Mesenteric fat pad (tissue), 1 donor: ENCODE measurements around the gene TRAF1. TPM values are rescaled to one million over a fixed set of nuclear protein-coding genes. Genes with fewer than 3 reads are reported as not detected.

Experiments
- DNase-seq: peaks from one replicate; pipeline ENCODE4 v3.0.0-alpha.2; 2020; ENCODE audit warnings: low spot score
- total RNA-seq: library from RNA; stranded (reverse); fragmentation: NEBNext Ultra II Directional; extraction: Animal tissue kit (Norgen Biotek cat#: 25700); gene quantifications from one replicate; pipeline ENCODE4 v1.2.1, GENCODE V29; 2021
- donor health status: DM: yes; HTN: yes; CAD: no.

TRAF1 gene
- total RNA-seq, 1 donor from 2014 or later = 1.6 TPM

DNA sequence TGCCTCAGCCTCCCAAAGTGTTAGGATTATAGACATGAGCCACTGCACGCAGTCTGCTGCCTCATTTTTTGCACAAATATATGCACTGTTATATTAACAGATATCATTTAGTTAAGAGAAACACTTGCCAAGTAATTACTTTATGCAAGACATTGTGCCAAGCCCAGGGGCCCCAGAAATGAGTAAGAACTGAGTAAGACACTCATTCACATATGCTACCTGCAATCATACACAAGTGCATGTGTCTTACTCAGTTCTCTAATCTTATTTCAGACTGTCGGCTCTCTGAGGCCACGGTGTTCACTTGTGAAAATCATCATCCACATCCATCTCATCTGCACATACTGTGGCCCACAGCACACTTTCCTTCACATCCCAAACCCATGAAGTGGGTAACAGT, 16.0 kb downstream of the TRAF1 start:
- DNase-seq = no peak

DNA sequence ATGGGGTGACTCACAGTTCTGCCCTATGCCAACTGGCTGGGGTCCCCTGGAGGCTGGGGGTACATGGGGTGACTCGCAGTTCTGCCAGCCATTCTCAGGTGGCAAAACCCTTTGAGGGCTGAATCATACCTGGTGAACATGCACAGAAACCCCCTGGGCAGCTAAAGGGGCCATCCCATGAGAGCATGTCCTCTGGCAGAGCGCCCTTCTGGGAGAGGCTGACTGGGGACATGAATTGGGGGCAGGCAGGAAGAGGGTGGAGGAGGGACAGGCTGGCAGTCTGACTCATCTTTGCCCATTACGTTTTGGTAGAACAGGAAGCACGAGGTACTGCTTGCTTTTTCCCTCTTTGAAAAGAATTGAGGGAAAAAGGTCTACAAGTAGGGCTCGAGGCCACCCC, 16.7 kb downstream of the TRAF1 start:
- DNase-seq = no peak

DNA sequence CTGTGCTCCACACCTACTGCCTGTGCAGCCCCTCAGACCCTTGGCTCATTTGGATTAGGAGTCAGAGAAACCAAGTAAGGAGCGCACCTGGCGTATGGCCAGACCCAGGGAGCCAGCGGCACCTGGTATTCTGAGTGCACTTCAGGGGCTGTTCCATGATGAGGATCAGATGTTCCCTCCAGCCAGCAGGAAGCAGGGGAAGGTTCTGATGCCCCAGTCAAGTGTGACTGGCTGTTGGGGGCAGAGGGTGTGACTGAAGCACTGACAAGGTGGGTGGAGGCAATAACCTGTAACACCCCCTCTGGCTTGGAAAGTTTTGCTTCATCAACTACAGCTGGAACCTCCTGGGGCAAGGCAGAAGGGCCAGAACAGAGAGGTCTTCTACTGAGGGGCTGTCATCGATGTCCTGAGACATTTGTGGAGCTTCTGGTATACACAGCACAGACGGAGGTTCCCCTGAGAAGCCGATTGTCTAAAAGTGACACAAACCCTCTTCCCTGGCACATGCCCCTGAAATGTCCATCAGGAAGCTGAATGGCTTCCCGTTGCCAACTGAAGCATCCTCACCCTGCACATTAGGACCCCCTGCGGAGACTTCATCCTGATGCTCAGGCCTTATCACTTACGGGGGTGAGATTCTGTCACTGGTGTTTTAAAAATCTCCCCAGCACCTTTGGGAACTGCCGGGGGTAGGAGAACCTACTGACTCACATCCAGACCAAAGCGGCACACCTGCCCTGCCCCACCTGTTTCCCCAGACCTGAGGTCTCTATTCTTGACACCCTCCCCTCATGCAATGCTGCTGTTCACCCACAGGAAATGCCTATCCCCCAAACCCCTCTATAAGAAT, 21.1 kb downstream of the TRAF1 start:
- no peak for DNase-seq

DNA sequence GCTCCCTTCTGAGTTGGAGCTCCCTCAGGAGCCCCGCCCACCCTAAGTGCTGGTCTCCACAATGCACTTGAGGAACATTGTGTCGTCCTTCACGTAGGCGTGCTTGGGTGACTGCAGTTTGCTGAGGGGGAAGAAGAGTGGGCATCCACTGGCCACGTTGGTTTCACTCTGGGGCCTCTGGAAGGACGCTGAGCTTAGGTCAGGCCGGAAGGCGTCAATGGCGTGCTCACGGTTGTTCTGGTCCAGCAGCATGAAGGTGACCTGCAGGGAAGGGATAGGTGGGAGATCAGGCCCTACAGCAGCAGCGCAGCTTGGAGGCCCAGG, 21.7 kb downstream of the TRAF1 start:
- DNase-seq = no peak

DNA sequence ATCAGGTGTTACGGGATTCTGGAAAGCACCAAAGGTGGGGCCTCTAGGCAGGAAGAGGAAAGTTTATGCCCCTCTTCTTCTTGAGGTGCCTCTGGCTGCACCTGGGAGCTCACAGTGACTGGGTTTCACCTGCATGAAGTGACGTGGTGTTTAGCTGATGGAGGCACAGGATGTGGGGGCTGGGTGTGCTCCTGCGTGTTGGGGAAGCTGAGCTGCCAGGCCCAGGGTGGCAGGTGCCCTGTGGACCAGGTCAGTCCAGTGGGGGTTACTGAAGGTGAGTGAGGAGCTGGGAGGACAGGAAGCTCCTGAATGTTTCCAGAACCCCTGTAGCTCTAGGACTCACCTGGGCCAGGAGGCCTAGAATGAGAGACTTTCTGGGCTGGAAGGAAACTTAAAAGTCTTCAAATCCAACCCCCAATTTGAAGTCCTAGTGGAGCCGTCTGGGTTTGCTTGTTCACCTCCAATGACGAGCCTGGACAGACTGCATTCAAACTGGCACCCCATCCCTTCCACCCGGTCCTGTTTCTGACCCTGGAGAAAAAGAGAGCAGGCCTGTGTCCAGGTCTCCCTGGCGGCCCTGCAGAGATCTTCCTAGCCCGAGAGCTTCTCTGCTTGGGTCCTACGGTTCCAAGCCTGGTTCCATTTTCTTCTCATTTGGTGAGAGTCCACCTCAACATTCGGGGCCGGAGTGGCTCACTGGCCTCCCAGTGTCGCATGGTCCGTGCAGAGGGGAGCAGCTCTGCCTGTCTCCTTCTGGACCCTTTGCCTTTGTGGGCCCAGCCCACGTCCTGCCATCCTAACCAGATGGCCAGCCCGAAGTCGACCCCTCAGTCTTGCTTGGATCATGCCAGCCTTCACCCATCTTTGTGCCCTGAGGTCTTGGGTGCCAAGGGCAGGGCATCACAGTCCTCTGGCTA, 22.3 kb downstream of the TRAF1 start:
- DNase-seq = no peak

DNA sequence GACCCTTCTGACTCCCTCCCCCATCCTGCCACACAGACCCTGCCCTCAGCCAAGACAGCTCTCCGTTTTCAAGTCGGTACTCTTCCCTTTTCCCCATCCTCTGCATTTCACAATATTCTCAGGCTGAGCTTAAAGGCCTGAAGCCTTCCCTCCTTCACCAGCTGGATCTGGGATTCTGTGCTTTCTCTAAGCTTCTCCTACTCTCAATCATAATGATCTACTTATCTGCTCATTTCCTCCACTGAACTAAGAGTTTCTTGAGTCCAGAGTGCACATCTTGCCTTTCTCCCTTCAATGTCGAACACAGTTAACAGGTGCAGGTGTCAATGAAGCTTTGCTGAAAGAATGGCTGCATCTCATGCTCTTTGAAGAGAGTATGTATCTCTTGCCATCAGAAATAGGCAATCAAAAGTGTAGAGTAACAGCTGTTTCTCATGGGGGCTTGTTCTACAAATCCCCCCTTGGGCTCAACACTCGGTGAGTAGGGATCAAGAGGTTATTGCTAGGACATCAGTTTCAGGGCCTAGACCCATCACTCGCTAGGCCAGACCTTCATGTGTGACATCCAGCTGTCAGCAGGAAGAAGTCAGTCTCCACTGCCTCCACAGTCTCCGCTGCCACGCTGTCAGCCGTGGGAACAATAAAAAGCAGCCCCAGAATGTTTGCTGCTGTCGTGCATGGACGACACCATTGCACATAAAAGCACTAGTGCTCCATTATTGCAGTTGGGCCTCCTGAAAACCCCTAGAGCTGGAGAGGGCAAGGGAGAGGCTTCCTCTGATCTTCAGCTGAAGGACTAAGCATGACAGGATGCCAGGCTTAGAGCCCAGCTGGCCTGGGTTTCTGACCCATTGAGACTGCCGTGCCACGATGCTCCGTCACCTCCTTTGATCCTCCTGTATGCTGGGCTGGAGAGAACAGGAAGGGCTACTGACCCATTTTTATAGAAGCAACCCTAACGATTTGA, 23.7 kb downstream of the TRAF1 start:
- DNase-seq = no peak

DNA sequence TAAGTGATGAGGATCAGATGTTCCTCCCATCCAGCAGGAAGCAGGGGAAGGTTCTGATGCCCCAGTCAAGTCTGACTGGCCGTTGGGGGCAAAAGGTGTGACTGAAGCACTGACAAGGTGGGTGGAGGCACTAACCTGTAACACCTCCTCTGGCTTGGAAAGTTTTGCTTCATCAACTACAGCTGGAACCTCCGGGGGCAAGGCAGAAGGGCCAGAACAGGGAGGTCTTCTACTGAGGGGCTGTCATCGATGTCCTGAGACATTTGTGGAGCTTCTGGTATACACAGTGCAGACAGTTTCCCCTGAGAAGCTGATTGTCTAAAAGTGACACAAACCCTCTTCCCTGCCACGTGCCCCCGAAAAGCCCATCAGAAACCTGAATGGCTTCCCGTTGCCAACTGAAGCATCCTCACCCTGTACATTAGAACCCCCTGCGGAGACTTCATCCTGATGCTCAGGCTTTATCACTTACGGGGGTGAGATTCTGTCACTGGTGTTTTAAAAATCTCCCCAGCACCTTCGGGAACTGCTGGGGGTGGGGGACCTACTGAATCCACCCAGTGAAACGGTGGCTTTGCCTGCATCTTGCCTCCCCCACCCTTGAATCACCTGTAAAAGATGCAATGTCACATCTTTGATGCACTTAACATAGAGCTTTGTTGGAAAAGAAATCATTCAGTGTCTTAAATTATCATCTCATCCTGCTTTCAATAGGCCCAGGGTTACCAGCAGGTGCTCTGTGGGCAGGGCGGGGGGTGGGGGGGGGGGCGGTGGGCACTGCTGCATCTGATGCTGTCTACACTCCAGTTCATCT, 24.6 kb downstream of the TRAF1 start:
- no peak for DNase-seq

DNA sequence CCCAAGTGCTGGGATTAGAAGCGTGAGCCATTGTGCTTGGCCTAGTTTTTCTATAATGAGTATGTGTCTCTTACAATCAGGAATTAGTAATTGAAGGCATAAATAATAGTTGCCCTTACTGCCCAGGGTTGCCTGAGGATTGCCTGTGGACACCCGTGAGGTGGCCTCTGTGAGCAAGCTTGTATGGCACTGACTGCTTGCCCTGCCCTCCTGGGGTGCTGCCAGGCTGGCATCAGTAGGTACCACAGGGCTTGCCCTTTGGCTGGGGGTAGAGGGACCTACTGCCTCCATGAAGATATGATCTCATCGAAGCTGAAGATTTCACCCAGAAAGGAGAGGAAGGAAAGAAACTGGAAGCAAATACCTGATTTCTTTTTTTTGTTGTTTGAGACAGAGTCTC, 25.8 kb downstream of the TRAF1 start:
- no peak for DNase-seq

DNA sequence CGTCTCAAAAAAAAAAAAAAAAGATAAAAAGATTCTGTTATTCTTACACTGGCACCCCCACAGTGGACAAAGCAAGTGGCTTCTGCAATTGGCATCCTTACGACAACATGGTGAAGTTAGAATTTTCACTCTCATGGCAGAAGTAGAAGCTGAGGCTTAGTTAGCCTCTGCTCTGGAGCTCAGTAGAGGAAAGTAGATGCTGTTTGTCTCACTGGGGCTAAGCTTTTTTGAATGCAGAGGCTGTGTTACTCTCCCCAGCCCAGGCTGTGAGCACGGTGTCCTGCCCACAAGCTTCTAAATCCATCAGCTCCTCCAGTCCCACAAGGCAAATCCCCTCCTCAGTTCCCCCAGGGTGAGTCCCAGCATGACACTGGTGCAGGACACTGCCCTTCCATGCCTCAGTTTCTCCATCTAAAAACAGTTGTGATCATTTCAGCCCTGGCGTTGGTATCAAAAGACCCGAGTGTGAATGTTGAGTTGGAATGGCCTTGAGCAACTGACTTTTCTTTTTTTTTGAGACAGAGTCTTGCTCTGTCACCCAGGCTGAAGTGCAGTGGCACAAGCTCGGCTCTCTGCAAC, 27.0 kb downstream of the TRAF1 start:
- DNase-seq = no peak

DNA sequence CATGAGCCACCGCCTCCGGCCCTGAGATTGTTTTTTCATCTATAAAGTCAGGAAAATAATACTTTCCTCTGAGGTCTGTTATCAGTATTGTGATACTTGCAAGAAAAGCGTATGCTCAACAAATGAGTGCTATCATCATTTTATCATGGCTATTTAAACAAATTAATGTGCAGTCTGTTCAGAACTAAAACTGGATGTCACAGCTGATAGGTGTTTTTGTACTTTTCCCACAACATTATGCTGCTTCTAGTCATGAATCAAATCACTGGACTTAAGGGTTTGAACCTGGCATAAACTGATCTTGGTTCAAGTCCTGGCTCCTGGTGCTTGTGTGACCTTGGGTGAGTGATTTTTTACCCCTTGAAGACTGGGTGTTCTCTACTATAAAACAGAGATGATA, 28.2 kb downstream of the TRAF1 start:
- DNase-seq = no peak

DNA sequence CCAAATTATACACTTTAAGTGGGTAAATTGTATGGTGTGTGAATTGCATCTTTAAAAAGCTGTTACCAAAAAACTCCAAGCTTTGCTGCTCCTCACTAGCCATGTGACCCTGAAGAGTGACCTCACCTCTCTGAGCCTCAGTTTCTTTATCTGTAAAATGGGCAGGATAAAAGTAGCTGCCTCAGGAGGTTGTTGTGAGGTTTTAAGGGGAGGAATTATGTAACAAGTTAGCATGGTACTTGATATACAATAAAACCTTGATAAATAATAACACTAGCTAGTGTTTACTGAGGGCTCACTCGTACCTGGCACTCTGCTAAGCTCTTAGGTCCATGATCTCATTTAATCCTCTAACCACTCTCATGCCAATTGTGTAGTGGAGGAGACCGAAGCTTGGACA, 30.6 kb downstream of the TRAF1 start:
- no peak for DNase-seq

DNA sequence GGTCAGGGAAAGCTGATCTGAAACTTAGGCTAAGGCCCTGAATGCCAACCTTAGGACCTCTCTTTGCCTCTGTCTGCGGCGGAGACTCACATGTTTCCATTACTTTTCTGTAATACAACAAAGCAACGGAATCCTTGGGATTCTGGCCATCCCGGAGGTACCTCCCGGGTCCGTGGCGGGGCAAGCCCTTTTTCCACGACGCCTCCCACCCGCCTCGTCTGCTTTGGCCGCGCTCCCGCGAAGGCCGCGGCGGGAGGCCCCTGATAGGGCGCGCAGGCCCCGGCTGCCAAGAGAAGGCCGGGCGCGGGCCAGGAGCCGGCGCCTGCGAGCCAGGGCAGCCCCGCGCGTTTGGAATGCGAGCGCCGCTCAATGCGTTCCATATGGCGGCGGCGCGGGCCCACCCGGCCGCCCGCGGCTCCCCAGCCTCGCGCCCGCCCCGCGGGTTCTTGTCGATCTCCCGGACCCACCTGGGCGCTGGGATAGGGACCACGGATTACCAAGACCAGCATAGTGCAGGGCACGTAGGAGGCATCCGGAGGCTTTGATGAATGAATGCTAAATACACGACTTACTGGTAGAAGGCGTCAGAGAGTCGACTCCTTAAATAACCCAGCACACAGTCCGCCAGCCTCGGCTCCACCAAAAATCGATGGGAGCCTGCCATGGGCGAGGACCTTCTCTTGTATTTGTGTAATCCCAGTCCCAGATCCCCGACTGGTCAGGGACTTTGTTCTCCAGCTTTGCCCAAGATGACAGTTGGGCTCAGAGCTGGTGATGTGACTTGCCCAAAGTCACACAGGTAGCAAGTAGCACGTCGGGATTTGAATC, 32.1 kb downstream of the TRAF1 start:
- DNase-seq = no peak

DNA sequence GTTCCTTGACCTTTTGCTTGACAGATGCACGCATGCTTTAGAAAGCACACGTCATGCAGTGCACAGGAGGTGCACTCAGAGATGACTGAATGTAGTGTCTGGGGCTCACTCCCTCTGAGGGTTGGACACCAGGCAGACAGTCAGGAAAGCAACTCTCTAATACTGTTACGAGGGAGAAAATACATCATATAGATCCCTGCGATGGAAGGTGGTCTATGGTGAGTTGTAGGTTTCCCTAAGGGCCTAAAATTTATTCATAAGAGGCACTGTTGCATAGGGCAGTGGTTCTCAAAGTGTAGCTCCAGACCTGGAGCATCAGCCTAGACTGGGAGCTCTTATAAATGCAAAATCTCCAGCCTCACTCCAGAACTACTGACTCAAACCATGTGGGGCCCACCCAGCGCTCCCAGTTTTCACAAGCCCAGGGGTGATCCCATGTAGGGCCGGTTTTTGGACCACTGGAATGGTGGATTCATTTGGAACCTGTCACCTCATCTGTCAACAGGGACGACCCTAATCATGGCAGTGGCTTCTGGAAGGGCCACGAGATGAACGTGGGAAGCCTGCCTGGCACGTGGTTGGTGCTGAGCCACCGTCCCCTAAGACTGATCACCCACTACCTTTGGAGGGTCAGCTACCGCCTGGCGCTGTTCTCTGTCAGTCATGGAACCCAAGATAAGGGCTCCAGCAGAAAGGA, 32.8 kb downstream of the TRAF1 start:
- DNase-seq = no peak

DNA sequence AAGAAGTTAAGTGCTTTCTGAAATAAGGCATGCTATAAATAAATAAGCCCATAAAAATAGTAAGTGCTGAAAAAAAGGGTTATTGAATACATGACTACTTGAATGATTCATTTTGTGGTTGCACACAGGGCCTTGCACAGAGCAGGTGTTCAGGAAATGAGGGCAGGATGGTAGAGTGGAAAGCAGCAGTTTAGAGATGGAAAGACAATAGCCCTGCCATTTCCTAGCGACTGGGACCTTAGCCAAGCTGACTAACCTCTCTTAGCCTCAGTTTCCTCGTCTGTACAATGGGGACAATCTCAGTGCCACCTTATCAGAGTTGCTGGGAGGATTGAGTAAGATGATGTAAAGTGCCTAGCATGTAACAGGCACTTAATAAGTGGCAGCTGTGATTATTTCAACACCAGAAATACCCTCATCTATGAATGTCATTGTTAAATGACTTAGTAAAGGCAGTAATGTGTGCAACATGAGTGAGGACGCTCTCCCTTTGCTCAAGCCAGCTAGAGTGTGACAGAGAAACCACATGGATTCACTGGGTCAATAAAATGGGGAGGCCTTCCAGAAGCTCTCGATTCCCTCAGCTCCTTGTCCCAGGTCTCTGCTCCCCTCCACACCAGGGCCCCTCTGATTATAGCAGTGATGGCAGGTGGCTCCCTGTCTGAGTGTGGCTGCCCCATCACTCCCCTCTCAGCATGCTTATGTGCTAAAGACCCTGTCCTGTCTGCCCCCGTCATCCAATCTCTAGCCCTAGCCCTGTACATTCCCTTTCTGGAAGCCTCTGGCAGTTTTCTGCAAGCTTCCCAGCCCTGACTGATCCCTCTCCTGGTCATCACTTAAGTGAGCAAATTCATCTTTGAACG, 33.6 kb downstream of the TRAF1 start:
- no peak for DNase-seq

DNA sequence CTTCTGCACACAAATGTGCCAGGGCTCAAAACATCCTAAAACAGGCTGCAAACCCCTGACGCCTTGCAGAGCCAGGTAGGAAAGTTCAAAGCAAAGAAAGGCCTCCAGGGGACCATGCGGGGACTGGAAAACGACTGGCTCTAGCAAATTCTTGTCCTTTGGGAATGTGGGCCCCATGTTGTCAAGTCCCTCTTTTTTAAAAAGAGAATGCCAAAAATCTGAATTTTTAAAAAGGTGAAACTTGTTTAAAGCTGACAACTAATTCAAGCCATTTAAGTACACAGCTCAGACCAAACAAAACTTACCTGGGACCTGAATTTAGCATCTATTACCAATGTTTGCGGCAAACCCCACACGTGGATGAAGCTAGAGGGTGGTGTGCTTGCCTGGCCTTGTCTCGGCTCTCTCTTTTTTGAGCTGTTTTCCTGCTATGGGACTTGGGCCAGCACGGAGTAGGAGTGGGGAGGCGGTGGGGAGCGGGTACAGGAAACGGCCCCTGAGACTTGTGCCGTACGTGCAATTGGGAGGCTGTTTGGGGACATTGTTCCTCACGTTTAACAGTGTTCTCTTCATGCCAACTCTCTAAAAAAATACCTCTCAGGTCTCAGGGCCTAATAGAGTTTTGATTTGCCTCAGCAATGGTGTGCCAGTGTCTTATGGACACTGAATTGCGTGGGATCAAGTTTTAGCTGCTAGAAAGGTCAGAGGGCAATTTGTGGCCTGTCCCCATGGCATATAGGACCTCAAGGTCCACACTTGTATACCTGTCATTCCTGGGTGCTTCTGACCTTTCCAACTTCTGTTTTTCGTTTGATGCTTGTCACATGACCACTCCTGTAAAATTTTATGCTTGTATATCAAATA, 34.5 kb downstream of the TRAF1 start:
- DNase-seq = no peak

DNA sequence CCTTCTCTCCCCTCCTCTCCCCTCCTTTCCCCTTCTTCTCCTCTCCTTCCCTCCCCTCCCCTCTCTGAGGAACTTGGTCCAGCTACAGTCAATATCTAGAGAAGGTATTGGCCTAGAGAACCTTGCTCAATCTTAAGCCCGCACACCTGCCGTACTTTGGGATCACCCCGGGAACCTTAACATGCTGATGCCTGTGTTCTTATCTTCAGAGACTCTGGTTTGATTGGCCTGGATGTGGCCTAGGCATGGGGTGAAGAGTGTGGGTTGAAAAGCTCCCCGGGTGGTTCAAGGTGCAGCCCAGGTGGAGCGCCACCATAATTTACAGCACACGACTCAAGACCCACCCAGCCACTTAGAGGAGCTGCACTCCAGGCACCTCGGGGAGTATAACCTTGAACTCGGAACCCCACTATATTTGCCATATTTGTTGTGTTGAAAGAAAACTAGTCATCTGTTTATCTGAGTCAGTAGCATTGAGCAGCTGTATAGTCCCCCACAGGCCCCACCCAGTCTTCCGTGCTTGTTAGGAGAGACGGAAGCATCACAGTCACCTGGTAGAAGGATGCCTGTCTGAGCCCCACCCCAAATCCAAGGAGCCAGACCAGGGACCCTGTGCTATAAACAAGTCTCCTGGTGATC, 35.2 kb downstream of the TRAF1 start:
- no peak for DNase-seq
